GM12872 (cell line): Measurements from ENCODE around the gene TREM1.

Experiments
- CTCF ChIP-seq: IDR thresholded peaks from 3 replicates; pipeline ENCODE4 v1.5.1; 2011; ENCODE audit warnings: low read depth, mild to moderate bottlenecking, low read length, moderate library complexity; ENCODE audit not compliant: insufficient read depth

TREM1 gene

DNA sequence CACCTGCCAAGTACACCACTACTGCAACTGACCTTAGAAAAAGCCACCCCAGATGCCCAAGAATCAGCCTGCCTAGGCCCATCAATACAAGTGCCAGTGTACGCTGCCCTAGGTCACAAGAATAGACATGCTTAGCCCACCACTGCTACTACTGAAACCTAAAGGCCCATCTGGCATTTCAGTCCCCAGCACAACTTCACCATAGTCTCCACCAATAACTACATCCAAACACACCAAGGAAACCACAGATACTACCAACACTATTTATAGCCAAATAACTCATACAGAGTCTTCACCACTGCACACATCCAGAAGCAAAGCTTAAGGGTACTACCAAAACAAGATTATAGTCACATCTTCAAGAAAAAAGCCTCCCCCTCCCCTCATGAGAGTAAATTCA, 30.1 kb downstream of the TREM1 start:
- TF ChIP-seq CTCF, result no peak

GRCh38 chr6:41255638-41256246, 30.7 kb downstream of the TREM1 start:
- TF ChIP-seq CTCF, result no peak

GRCh38 chr6:41255110-41255509, 31.4 kb downstream of the TREM1 start:
- no peak for TF ChIP-seq CTCF

DNA sequence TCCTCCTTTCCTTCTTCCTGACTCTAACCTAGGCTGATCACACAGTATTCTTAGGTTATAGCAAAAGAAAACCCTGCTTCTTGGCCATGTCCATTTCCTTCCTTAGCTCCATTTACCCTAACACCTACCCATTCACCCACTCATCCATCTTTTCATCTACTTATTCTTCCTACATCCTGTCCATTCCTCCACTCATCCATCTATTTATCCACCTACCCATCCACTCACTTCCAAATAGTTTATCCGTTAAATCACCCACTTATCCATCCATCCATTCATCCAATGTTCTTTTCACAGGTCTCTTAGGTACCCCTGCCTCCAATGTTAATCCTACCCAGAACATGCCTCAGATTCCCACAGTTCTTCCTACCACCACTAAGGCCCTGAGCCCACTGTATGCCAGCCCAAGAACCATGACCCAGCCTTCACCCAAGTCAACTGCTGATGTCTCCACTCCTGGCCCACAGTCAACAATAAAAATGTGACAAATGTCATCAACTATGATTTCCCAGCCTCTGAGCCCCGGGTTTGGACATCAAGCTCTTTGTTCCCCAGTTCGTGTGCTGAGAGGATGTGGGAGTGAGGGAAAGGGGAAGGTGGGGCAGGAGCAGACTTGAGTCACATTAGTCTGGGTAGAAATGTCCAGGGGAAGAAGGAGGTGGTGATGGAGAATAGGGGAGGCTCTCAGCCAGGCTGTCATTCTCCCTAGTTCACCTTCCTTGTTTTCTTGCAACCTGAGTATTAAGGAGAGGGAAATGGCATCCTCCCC, 33.9 kb downstream of the TREM1 start:
- TF ChIP-seq CTCF, result no peak

DNA sequence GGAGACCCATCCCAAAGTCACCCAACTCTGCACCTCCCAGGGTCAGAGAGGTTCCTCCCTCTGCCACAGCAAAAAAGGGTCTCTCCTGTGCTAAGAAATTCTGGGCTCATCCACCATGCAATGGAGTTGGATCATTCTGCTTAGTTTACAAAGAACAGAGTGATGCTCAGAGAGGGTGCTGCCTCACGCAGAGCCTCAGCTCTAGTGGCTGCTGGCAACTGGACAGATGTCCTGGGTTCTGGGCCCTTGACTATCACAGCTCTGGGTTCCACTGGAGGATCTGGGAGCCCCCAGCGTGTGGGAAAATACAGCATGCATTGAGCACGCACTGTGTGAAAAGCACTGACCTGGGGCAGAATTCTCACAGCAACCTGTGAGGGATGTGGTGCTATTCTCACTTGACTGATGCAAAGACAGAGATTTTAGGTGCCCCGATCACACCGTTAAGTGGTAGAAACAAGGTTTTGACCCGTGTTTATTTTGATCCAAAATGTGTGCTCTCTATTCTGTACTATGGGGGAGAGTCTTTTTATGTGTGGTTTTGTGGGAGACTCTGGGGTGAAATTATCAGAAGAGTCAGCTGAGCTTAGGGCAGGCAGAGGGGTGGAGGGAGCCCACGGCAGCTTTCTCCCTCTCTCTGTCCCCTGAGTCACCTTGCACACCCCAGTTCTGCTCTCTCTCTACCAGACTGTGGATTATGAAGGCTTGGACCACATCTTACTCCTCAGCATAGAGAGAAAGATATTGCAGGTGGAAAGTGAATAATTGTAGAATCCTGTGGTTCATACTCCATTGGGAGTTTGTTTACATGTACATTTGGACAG, 38.4 kb downstream of the TREM1 start:
- TF ChIP-seq CTCF, result no peak

GRCh38 chr6:41247288-41247865, 39.1 kb downstream of the TREM1 start:
- TF ChIP-seq CTCF, result no peak
